Lower lobe of right lung (tissue), 2 donors: ENCODE data around the gene TMEM108. TPM values are rescaled to one million over a fixed set of nuclear protein-coding genes. Genes with fewer than 3 reads are reported as not detected.

ENCODE experiments used
- ATAC-seq, 2 donors: fragments of 200-7000 bp; cut with Tn5 transposase; one replicate each; pipeline ENCODE4 v1.9.1; 2020 to 2022; ENCODE audit warnings: mild to moderate bottlenecking in 2 of 2, moderate library complexity in 2 of 2
- DNase-seq: peaks from one replicate; pipeline ENCODE4 v3.0.0-alpha.2; 2020
- H3K27ac ChIP-seq: fragments of 200-600 bp; one replicate; pipeline ENCODE4 v1.8.0; 2022
- H3K27me3 ChIP-seq: fragments of 200-600 bp; one replicate; pipeline ENCODE4 v1.8.0; 2022; ENCODE audit warnings: low read depth
- H3K36me3 ChIP-seq: fragments of 200-600 bp; one replicate; pipeline ENCODE4 v1.8.0; 2022; ENCODE audit warnings: mild to moderate bottlenecking
- H3K4me1 ChIP-seq: fragments of 200-600 bp; one replicate; pipeline ENCODE4 v1.8.0; 2022
- H3K4me3 ChIP-seq: fragments of 200-600 bp; one replicate; pipeline ENCODE4 v1.8.0; 2022; ENCODE audit warnings: mild to moderate bottlenecking
- H3K9me3 ChIP-seq: fragments of 200-600 bp; one replicate; pipeline ENCODE4 v1.8.0; 2022
- intact Hi-C: fragments of 100-400 bp; cut with DNase I; formaldehyde crosslinking; loops from one replicate; pipeline ENCODE4 v1.11.0; 2022
- total RNA-seq: library from RNA; stranded (reverse); fragmentation: NEBNext Ultra II Directional; extraction: Animal tissue kit (Norgen Biotek cat#: 25700); gene quantifications from one replicate; pipeline ENCODE4 v1.2.1, GENCODE V29; 2021
- TF ChIP-seq, protein P1 (sequence below): fragments of 200-600 bp; IDR thresholded peaks from one replicate; pipeline ENCODE4 v1.8.0; 2022; ENCODE audit warnings: antibody characterized with exemption, mild to moderate bottlenecking
- donor health status: DM: no; HTN: yes; CAD: no; lungs with severe emphysema.

The TMEM108 gene
- total RNA-seq, 1 donor from 2014 or later: 18.5 TPM

DNA sequence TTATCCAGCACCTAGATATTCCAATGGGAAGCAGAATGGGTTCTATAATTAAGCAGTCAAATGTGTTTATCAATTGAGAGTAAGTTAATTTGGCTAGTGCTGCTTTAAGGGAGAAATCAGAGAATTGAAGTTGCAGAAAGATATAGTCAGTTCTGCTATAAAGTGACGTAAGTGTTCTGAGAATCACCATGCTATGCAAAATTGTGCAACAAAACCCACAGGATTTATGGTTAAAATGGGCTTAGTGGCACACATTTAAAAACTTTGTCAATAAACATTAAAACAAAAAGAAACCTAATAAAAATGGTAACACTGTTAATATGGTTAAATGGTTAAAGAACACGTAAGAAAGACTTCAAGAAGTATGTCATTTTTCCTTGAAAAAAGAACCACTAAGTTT is 74.5 kb downstream of the TMEM108 start:
- Histone ChIP-seq H3K4me3 (no peak overlapping the region), H3K4me1 (no peaks in the 10 kb centered on the region), H3K27ac (no peak overlapping the region), H3K9me3 (no peaks in the 10 kb centered on the region), H3K36me3 (no peaks in the 10 kb centered on the region), H3K27me3 (no peaks in the 10 kb centered on the region)
- no peak for DNase-seq
- intact Hi-C loops: no loop called here
- TF ChIP-seq, protein P1, sequence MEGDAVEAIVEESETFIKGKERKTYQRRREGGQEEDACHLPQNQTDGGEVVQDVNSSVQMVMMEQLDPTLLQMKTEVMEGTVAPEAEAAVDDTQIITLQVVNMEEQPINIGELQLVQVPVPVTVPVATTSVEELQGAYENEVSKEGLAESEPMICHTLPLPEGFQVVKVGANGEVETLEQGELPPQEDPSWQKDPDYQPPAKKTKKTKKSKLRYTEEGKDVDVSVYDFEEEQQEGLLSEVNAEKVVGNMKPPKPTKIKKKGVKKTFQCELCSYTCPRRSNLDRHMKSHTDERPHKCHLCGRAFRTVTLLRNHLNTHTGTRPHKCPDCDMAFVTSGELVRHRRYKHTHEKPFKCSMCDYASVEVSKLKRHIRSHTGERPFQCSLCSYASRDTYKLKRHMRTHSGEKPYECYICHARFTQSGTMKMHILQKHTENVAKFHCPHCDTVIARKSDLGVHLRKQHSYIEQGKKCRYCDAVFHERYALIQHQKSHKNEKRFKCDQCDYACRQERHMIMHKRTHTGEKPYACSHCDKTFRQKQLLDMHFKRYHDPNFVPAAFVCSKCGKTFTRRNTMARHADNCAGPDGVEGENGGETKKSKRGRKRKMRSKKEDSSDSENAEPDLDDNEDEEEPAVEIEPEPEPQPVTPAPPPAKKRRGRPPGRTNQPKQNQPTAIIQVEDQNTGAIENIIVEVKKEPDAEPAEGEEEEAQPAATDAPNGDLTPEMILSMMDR: no peak
- no peak for ATAC-seq

DNA sequence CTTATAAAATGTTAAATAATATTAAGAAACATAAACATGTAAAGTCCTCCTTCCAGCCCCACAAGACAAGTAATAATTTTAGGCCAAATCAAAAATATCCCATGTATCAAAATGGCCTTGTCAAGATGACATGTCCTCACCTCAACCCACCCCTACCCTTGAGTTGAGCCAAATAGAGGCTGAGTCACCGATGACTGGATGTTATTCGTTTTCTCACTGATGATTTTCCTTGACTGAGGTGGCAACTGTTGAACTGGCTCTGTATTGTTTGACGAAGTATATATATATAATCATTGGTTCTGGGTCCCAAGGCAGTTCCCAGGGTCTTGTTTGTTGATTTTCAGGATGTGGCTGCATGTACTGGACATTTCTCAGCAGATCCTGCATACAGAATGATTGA is 75.3 kb downstream of the TMEM108 start:
- no peak for ATAC-seq

DNA sequence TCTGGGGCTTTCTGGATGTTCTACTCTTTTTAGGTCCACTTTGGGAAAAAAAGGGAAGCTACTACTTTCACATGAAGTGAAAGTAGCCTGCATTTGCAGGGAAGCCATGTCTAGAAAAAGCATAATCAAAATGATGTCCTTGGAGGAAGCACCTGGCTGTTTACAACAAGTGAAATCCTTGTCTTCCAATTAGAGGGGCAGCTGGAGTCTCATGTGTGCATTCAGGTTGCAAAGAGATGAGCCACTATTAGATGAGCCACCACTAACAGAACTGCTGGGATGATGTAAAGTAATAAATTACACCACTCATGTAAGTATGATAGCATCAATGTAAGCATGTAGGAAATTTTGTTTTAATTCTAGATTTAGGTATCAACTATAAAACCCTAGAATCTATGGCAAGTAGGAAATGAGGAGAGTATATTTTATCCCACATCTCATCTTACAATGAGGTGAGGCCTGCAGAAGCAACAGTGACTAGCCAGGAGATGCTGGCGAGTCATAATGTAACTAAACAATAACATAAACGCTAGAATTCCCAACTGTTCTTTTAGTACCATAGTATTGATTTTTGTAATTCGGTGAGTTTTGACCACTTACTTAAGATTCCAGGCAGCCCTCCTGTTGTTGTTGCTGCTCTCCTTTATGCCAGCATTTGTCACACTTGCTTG is 75.9 kb downstream of the TMEM108 start:
- ATAC-seq: no peak
- no peaks in the 10 kb centered on the region for H3K9me3 ChIP-seq
- DNase-seq: no peak
- no peaks in the 10 kb centered on the region for H3K4me1 ChIP-seq
- TF ChIP-seq, protein P1: no peak
- H3K27me3 ChIP-seq: no peaks in the 10 kb centered on the region
- intact Hi-C loops: no loop called here
- H3K36me3 ChIP-seq: no peaks in the 10 kb centered on the region
- no peak overlapping the region for H3K27ac ChIP-seq
- no peak overlapping the region for H3K4me3 ChIP-seq

More for the DNA sequence above, 75.3 kb downstream of the TMEM108 start:
- intact Hi-C loops: no loop called here
- Histone ChIP-seq H3K4me3 (no peak overlapping the region), H3K36me3 (no peaks in the 10 kb centered on the region), H3K4me1 (no peaks in the 10 kb centered on the region), H3K9me3 (no peaks in the 10 kb centered on the region), H3K27me3 (no peaks in the 10 kb centered on the region), H3K27ac (no peak overlapping the region)
- DNase-seq: no peak
- TF ChIP-seq, protein P1: no peak

DNA sequence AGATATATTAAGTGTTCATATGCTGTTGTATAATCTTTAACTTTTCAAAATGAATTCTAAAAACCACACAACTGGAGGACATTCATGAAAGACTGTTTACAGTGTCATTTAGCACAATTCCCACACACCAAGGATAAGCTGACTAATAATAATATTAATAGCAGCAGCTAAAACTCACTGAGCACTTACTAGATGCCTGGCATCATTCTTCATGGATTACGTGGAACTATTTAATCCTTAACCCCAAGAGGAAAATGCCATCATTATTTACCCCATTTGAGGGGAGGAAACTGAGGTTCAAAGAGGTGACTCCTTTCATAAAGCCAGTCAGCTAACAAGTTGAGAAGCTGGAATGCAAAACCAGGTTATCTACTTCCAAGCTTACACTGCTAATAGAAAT is 77.0 kb downstream of the TMEM108 start:
- intact Hi-C loops: no loop called here
- Histone ChIP-seq H3K36me3 (no peaks in the 10 kb centered on the region), H3K27ac (no peak overlapping the region), H3K9me3 (no peaks in the 10 kb centered on the region), H3K4me1 (no peaks in the 10 kb centered on the region), H3K4me3 (no peak overlapping the region), H3K27me3 (no peaks in the 10 kb centered on the region)
- ATAC-seq (no peak), DNase-seq (no peak)
- TF ChIP-seq, protein P1: no peak

DNA sequence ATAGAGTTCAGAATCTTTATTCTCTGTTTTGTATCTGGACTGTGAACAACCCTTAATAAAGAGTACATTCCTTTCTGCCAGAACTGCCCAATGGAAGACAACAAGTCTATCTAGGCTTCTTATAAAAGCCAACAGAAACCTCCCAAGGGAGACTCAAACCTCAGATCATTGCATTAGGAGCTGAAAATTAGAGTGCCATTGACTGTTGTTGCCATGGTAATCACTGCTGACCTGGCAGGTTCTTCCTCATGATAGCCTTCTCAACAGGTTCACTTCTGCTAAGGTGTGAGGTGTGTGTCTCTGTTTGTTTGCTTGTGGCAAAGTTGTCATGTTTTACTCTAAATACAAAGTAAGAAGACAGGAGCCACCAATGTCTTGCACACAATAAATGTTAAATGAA is 79.2 kb downstream of the TMEM108 start:
- ATAC-seq: no peak
- H3K9me3 ChIP-seq: no peaks in the 10 kb centered on the region
- intact Hi-C loops: no loop called here
- no peak overlapping the region for H3K27ac ChIP-seq
- DNase-seq: no peak
- no peaks in the 10 kb centered on the region for H3K27me3 ChIP-seq
- TF ChIP-seq, protein P1: no peak
- no peaks in the 10 kb centered on the region for H3K36me3 ChIP-seq
- H3K4me1 ChIP-seq: no peaks in the 10 kb centered on the region
- no peak overlapping the region for H3K4me3 ChIP-seq
